K562 (cell line): ENCODE results near the gene MBL2. TPM values are rescaled to one million over a fixed set of nuclear protein-coding genes. Genes with fewer than 3 reads are reported as not detected.

ENCODE experiments used
- ATAC-seq: fragments of 200-7000 bp; cut with Tn5 transposase; 3 replicates; pipeline ENCODE4 v1.9.1; 2020; ENCODE audit warnings: moderate library complexity
- BruUV-seq: library from RNA; stranded (reverse); fragments of 400-500 nt; replicated peaks from 2 replicates; lab custom pipeline; 2021; lab: Mats Ljungman, UMichigan
- CTCF ChIA-PET: fragments of 300-600 bp; formaldehyde crosslinking; extraction: SDS; loops from one replicate; lab custom pipeline; 2021; ENCODE audit warnings: low intra/inter-chr PET ratio; lab: Yijun Ruan, JAX
- POLR2A ChIA-PET: fragments of 300-600, 350-650 bp; sonication (Branson Sonifier 250); formaldehyde crosslinking; extraction: SDS; loops from one replicate; lab custom pipeline; 2021; ENCODE audit warnings: antibody characterized with exemption, inconsistent platforms; lab: Yijun Ruan, JAX
- DNase-seq, 4 experiments: peaks; one replicate each; pipeline versions ENCODE4 v3.0.0 to v3.0.0-alpha.2; 2011 to 2018; ENCODE audit warnings: low spot score in 3 of 4, mixed read lengths in 3 of 4; ENCODE audit errors: extremely low read depth in 1 of 4
- FAIRE-seq: peaks from 2 replicates; lab custom pipeline; 2011; peaks lifted over from hg19 to GRCh38; lab: Jason Lieb, UNC
- H2AFZ ChIP-seq: 2 replicates; pipeline ENCODE4 v1.6.0; 2011; ENCODE audit warnings: low read depth, low read length, control low read depth, inconsistent platforms
- H3K27ac ChIP-seq: fragments of 200-600 bp; 3 replicates; pipeline ENCODE4 v1.8.0; 2011; ENCODE audit warnings: low read depth, mild to moderate bottlenecking, control low read depth, inconsistent platforms, low read length, moderate library complexity, mixed read lengths; ENCODE audit errors: extremely low read depth
- H3K27me3 ChIP-seq, 2 experiments: fragments of 300-600 bp in 1 of 2; 2 replicates in 1 of 2; 3 replicates in 1 of 2; pipeline versions ENCODE4 v1.6.0 to v1.8.0; 2011; ENCODE audit warnings: inconsistent platforms in 2 of 2, low read length in 2 of 2, mild to moderate bottlenecking in 1 of 2, mixed read lengths in 1 of 2, moderate library complexity in 1 of 2; ENCODE audit not compliant: control insufficient read depth in 2 of 2, insufficient read depth in 2 of 2
- H3K36me3 ChIP-seq: fragments of 300-600 bp; 3 replicates; pipeline ENCODE4 v1.8.0; 2011; ENCODE audit warnings: mild to moderate bottlenecking, low read length, inconsistent platforms; ENCODE audit not compliant: control insufficient read depth, insufficient read depth
- H3K4me1 ChIP-seq, 2 experiments: fragments of 200-600 bp in 1 of 2; replicated peaks in 1 of 2; 2 replicates in 1 of 2; 3 replicates in 1 of 2; pipeline versions ENCODE4 v1.5.1 to v1.8.0; 2011; ENCODE audit warnings: inconsistent platforms in 2 of 2, low read length in 2 of 2, mild to moderate bottlenecking in 1 of 2, mixed read lengths in 1 of 2, moderate library complexity in 1 of 2; ENCODE audit not compliant: control insufficient read depth in 2 of 2, insufficient read depth in 2 of 2
- H3K4me2 ChIP-seq: 2 replicates; pipeline ENCODE4 v1.6.1; 2011; ENCODE audit warnings: low read length, control low read depth, inconsistent platforms, mixed read lengths; ENCODE audit not compliant: insufficient read depth
- H3K4me3 ChIP-seq: fragments of 200-600 bp; sonication (generic), shearing (Covaris generic); 2 replicates; pipeline ENCODE4 v1.5.1; 2016; ENCODE audit warnings: control low read depth, inconsistent platforms
- H3K79me2 ChIP-seq: fragments of 200-600 bp; 3 replicates; pipeline ENCODE4 v1.8.0; 2011; ENCODE audit warnings: low read length, inconsistent platforms; ENCODE audit not compliant: control insufficient read depth, insufficient read depth
- H3K9ac ChIP-seq, 2 experiments: 2 replicates each; pipeline versions ENCODE4 v1.6.0 to v1.6.1; 2011; ENCODE audit warnings: low read depth in 2 of 2, low read length in 2 of 2, control low read depth in 1 of 2, inconsistent platforms in 1 of 2, mild to moderate bottlenecking in 1 of 2, mixed read lengths in 1 of 2; ENCODE audit not compliant: insufficient read depth in 1 of 2
- H3K9me1 ChIP-seq: one replicate; pipeline ENCODE4 v1.6.0; 2011; ENCODE audit warnings: inconsistent platforms, mild to moderate bottlenecking, low read length, moderate library complexity; ENCODE audit not compliant: control insufficient read depth, insufficient read depth
- H3K9me3 ChIP-seq: replicated peaks from 2 replicates; pipeline ENCODE4 v1.5.1; 2011; ENCODE audit warnings: low read depth, low read length, inconsistent platforms; ENCODE audit not compliant: control insufficient read depth, insufficient read depth
- H4K20me1 ChIP-seq: replicated peaks from 2 replicates; pipeline ENCODE4 v1.6.1; 2011; ENCODE audit warnings: low read length, inconsistent platforms, mixed read lengths; ENCODE audit not compliant: control insufficient read depth, insufficient read depth
- GABPB2 ChIP-seq: fragments of 250-450 bp; sonication (Bioruptor Pico); conservative IDR thresholded peaks from 2 replicates; pipeline ENCODE4 v1.5.1; 2021; ENCODE audit warnings: mild to moderate bottlenecking
- GATAD2A ChIP-seq: fragments of 450-650 bp; IDR thresholded peaks from 2 replicates; pipeline ENCODE4 v1.6.1; 2017
- ID3 ChIP-seq, 2 experiments: fragments of 250-450 bp in 1 of 2; fragments of 450-650 bp in 1 of 2; sonication (Bioruptor Pico) in 1 of 2; IDR thresholded peaks; 2 replicates each; pipeline versions ENCODE4 v1.6.1 to v1.8.0; 2016 to 2021; ENCODE audit warnings: mild to moderate bottlenecking in 2 of 2, moderate library complexity in 2 of 2, missing compliant biosample characterization in 1 of 2, missing genetic modification characterization in 1 of 2
- NFXL1 ChIP-seq: fragments of 450-650 bp; formaldehyde crosslinking; IDR thresholded peaks from 2 replicates; pipeline ENCODE4 v1.4.0; 2021; ENCODE audit warnings: mild to moderate bottlenecking
- PHF8 ChIP-seq: fragments of 200-600 bp; sonication (generic); IDR thresholded peaks from 2 replicates; pipeline ENCODE4 v1.6.1; 2012; ENCODE audit warnings: mixed run types, mild to moderate bottlenecking, inconsistent platforms, low read length, moderate library complexity, borderline replicate concordance
- RAD51 ChIP-seq: fragments of 450-650 bp; IDR thresholded peaks from 2 replicates; pipeline ENCODE4 v1.7.1; 2016; ENCODE audit warnings: low read depth, mild to moderate bottlenecking, borderline replicate concordance
- SIX5 ChIP-seq, 2 experiments: IDR thresholded peaks; 2 replicates each; pipeline ENCODE4 v1.6.1; 2011; ENCODE audit warnings: low read length in 2 of 2, borderline replicate concordance in 1 of 2, low read depth in 1 of 2, mild to moderate bottlenecking in 1 of 2, moderate library complexity in 1 of 2; ENCODE audit not compliant: insufficient read depth in 1 of 2
- SPI1 ChIP-seq: IDR thresholded peaks from 2 replicates; pipeline ENCODE4 v1.6.1; 2011; ENCODE audit warnings: low read depth, low read length, control low read depth, borderline replicate concordance
- SRSF9 ChIP-seq: fragments of 200-400 bp; formaldehyde crosslinking; IDR thresholded peaks from 2 replicates; pipeline ENCODE4 v1.6.1; 2017; ENCODE audit warnings: low read depth, low read length, borderline replicate concordance
- ZNF239 ChIP-seq: fragments of 250-450 bp; sonication (Bioruptor Pico); IDR thresholded peaks from 2 replicates; pipeline ENCODE4 v1.4.0; 2020; ENCODE audit warnings: mild to moderate bottlenecking
- ZNF282 ChIP-seq: sonication (generic); formaldehyde crosslinking; IDR thresholded peaks from 2 replicates; pipeline ENCODE4 v1.8.1; 2023; ENCODE audit warnings: missing genetic modification reagents
- ZZZ3 ChIP-seq: fragments of 450-650 bp; IDR thresholded peaks from 2 replicates; pipeline ENCODE4 v1.6.1; 2016; ENCODE audit warnings: antibody characterized with exemption, mild to moderate bottlenecking, moderate library complexity
- WGBS: fragments of 100-300 bp; shearing (Covaris generic); methylation state at CpG from one replicate; pipeline ENCODE4 v1.1.6; 2016; ENCODE audit warnings: low coverage, mixed read lengths; ENCODE audit not compliant: insufficient coverage; ENCODE audit errors: missing lambda C conversion rate; 5-methylcytosine and 5-hydroxymethylcytosine counted together
- in situ Hi-C: fragments of 300-500 bp; cut with MboI; formaldehyde crosslinking; loops from 4 replicates; pipeline ENCODE4 v1.15.0; 2018; ENCODE audit warnings: inconsistent platforms, mixed read lengths
- intact Hi-C: fragments of 100-400 bp; cut with micrococcal nuclease; formaldehyde crosslinking; loops from 2 replicates; pipeline ENCODE4 v1.14.2; 2022
- polyA plus RNA-seq, 8 experiments: library from polyadenylated mRNA; depleted of rRNA in 4 of 8; stranded (reverse) in 5 of 8; unstranded in 3 of 8; fragments of >200 nt; fragmentation: Nextera tagmentation in 2 of 8; fragmentation: Illumina TruSeq in 1 of 8; extraction: Ambion mirVana in 2 of 8; extraction: Trizol in 1 of 8; gene quantifications; 2 replicates each; pipeline versions ENCODE4 v1.2.1 to v1.2.3, GENCODE V29; 2011 to 2014; ENCODE audit warnings: inconsistent platforms in 1 of 8, missing spikeins in 1 of 8
- total RNA-seq, 7 experiments: library from RNA; depleted of rRNA in 6 of 7; stranded (reverse); fragments of >200 nt in 6 of 7; fragmentation: Illumina TruSeq in 2 of 7; extraction: Trizol in 2 of 7; gene quantifications; 2 replicates each; pipeline versions ENCODE4 v1.2.1 to v1.2.3, GENCODE V29; 2011 to 2021; ENCODE audit warnings: low replicate concordance in 1 of 7
- TF ChIP-seq, protein P1 (sequence below): fragments of 250-450 bp; sonication (Bioruptor Pico); IDR thresholded peaks from 2 replicates; pipeline ENCODE4 v1.9.0; 2021; ENCODE audit warnings: mild to moderate bottlenecking
- TF ChIP-seq, protein P2 (sequence below): fragments of 450-650 bp; IDR thresholded peaks from 2 replicates; pipeline ENCODE4 v1.6.1; 2016; ENCODE audit warnings: low read depth

Gene MBL2
- total and polyA plus RNA-seq, 9 of the 15 experiments (the other 6 are each of a cell fraction or from before 2014, with no cell fraction given), result not detected

DNA sequence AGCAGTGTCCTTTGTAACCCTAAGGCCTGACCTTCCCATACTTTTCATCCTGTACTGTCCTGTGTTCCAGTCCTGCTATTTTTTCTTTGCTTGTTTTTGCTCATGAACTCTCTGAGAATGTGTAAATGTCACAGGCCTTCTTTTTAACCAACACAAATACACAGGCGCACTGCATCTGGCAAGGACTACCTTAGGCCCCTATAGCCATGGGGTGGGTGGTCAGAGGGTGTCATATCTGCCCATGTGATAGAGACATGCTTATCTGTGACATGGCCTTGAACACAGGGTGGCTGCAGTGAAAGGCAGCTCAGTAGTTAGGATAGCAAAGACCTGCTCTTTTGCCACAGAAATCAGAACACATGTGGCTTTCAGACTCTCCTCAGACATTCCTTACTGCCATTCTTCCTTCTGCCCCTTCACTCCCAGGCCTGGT is 3.9 kb upstream of the MBL2 start:
- ATAC-seq, result no peak
- no peak for TF ChIP-seq SIX5 (IDR thresholded peaks at IDR 0.05; ENCODE audit: borderline replicate concordance in 1 of 2, insufficient read depth in 1 of 2, low read depth in 1 of 2, low read length in 2 of 2)
- no peak for TF ChIP-seq ZNF282
- TF ChIP-seq, protein P1, sequence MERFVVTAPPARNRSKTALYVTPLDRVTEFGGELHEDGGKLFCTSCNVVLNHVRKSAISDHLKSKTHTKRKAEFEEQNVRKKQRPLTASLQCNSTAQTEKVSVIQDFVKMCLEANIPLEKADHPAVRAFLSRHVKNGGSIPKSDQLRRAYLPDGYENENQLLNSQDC (CRISPR knock-in tag), result no peak
- no peak for TF ChIP-seq NFXL1
- no peak for TF ChIP-seq SRSF9
- no peak for TF ChIP-seq GATAD2A
- no peak for TF ChIP-seq ZNF239 (CRISPR knock-in tag)
- TF ChIP-seq ID3 (CRISPR knock-in tag; IDR thresholded peaks at IDR 0.05), result no peak
- no peak for TF ChIP-seq ID3 (tag; IDR thresholded peaks at IDR 0.05)
- TF ChIP-seq, protein P2, sequence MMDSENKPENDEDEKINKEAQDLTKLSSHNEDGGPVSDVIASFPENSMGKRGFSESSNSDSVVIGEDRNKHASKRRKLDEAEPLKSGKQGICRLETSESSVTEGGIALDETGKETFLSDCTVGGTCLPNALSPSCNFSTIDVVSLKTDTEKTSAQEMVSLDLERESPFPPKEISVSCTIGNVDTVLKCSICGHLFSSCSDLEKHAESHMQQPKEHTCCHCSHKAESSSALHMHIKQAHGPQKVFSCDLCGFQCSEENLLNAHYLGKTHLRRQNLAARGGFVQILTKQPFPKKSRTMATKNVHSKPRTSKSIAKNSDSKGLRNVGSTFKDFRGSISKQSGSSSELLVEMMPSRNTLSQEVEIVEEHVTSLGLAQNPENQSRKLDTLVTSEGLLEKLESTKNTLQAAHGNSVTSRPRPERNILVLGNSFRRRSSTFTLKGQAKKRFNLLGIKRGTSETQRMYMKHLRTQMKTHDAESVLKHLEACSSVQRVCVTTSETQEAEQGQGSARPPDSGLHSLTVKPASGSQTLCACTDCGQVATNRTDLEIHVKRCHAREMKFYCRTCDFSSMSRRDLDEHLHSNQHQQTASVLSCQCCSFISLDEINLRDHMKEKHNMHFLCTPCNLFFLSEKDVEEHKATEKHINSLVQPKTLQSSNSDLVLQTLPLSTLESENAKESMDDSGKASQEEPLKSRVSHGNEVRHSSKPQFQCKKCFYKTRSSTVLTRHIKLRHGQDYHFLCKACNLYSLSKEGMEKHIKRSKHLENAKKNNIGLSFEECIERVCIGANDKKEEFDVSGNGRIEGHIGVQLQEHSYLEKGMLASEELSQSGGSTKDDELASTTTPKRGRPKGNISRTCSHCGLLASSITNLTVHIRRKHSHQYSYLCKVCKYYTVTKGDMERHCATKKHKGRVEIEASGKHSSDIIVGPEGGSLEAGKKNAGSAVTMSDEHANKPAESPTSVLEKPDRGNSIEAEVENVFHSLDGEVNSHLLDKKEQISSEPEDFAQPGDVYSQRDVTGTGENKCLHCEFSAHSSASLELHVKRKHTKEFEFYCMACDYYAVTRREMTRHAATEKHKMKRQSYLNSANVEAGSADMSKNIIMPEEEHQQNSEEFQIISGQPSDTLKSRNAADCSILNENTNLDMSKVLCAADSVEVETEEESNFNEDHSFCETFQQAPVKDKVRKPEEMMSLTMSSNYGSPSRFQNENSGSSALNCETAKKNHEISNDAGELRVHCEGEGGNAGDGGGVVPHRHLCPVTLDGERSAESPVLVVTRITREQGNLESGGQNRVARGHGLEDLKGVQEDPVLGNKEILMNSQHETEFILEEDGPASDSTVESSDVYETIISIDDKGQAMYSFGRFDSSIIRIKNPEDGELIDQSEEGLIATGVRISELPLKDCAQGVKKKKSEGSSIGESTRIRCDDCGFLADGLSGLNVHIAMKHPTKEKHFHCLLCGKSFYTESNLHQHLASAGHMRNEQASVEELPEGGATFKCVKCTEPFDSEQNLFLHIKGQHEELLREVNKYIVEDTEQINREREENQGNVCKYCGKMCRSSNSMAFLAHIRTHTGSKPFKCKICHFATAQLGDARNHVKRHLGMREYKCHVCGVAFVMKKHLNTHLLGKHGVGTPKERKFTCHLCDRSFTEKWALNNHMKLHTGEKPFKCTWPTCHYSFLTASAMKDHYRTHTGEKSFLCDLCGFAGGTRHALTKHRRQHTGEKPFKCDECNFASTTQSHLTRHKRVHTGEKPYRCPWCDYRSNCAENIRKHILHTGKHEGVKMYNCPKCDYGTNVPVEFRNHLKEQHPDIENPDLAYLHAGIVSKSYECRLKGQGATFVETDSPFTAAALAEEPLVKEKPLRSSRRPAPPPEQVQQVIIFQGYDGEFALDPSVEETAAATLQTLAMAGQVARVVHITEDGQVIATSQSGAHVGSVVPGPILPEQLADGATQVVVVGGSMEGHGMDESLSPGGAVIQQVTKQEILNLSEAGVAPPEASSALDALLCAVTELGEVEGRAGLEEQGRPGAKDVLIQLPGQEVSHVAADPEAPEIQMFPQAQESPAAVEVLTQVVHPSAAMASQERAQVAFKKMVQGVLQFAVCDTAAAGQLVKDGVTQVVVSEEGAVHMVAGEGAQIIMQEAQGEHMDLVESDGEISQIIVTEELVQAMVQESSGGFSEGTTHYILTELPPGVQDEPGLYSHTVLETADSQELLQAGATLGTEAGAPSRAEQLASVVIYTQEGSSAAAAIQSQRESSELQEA, result no peak
- TF ChIP-seq PHF8, result no peak
- TF ChIP-seq SPI1, result no peak
- no peak for TF ChIP-seq RAD51
- no peak for TF ChIP-seq ZZZ3
- TF ChIP-seq GABPB2 (CRISPR knock-in tag), result no peak
- WGBS, result no CpG with 5 or more reads among the region's 1 CpG
- no peak overlapping the region for H3K9ac ChIP-seq
- H3K27me3 ChIP-seq, result no peaks in the 10 kb centered on the region
- no peak overlapping the region for H3K4me3 ChIP-seq
- H2AFZ ChIP-seq, result no peak overlapping the region
- H3K4me2 ChIP-seq, result no peak overlapping the region
- CTCF ChIA-PET, result no interaction called here
- H3K4me1 ChIP-seq, result no peaks in the 10 kb centered on the region
- no peak for DNase-seq
- in situ Hi-C loops, result no loop called here
- H3K27ac ChIP-seq, result no peak overlapping the region
- POLR2A ChIA-PET, result interaction anchor here (0.6 kb wide), 1 partner anchor 10 kb away, joined by 3 read pairs; no protein-coding TSS in a partner anchor
- no TSS peak for BruUV-seq
- no peaks in the 10 kb centered on the region for H4K20me1 ChIP-seq
- H3K9me1 ChIP-seq, result no peaks in the 10 kb centered on the region
- FAIRE-seq, result no peak
- H3K79me2 ChIP-seq, result no peaks in the 10 kb centered on the region
- intact Hi-C loops, result no loop called here
- H3K36me3 ChIP-seq, result no peaks in the 10 kb centered on the region
- no peaks in the 10 kb centered on the region for H3K9me3 ChIP-seq
